Measurements from ENCODE around the gene SYT6. TPM values are rescaled to one million over a fixed set of nuclear protein-coding genes. Genes with fewer than 3 reads are reported as not detected.
A peak's percentile ranks its signal among the peaks of the same experiment; 100 is the strongest.

Gene SYT6
- polyA plus RNA-seq, 4 donors = 0.04 to 0.54 (median 0.18) TPM; not detected in 1

DNA sequence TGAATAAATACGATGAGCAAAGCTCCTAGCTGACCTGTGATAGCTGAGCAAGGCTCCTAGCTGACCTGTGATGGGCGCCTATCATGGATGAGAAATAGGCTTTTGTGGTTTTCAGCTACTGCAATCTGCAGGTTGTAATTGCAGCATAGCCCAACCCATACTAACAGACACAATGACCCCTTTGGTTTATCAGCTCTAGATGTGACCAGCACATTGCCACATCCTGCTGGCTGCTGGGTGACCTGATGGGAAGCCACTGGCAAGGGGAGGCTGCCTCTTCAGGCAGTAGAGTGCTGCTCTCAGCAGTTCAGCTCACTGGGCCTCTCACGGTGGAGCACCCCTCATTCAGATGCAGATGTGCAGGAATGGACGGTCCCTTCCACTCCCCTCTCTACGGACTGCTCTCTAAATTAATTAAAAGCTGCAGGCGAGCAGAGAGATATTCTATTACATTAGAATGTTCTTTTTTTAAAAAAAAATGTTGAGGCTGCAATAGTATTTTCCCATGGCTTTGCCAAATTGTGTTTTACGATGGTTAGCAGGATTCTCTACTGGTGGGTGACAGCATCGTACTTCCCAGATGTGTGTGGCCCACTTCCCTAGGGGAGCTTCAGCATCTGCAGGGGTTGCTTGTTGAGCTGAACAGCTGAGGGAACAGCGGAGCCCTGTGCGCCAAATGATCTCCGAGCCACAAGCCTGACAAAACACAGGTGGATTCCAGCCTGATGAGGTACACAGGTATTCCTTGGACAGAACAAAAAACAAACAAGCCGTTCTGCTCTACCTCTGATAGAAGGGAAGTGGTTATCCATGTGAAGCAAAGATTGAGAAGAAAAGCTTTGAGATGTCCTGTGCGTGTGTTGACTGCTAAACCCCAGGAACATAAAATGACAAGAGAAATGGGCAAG, 65.0 kb downstream of the SYT6 start:
- no peak for DNase-seq
- no peak overlapping the region for H3K4me3 ChIP-seq (ENCODE audit: low read depth in 1 of 3, low read length in 3 of 3)
- no peak overlapping the region for H3K27ac ChIP-seq (ENCODE audit: low read depth in 1 of 3, low read length in 2 of 3)
- no peaks in the 10 kb centered on the region for H3K9me3 ChIP-seq (ENCODE audit: control insufficient read depth in 2 of 2, insufficient read depth in 1 of 2, low read depth in 1 of 2, low read length in 1 of 2)
- no peak for FAIRE-seq
- WGBS, 3 donors = 75 to 87% (median 82%) methylated on average over 13 of the region's 13 CpGs
- no peaks in the 10 kb centered on the region for H3K27me3 ChIP-seq (ENCODE audit: control insufficient read depth in 3 of 3, insufficient read depth in 3 of 3, low read length in 3 of 3)
- H3K36me3 ChIP-seq (ENCODE audit: control insufficient read depth in 3 of 3, insufficient read depth in 2 of 3, low read depth in 1 of 3, low read length in 3 of 3) = no peaks in the 10 kb centered on the region
- no peaks in the 10 kb centered on the region for H3K4me1 ChIP-seq (ENCODE audit: control insufficient read depth in 3 of 3, insufficient read depth in 2 of 3, low read depth in 1 of 3, low read length in 2 of 3)

DNA sequence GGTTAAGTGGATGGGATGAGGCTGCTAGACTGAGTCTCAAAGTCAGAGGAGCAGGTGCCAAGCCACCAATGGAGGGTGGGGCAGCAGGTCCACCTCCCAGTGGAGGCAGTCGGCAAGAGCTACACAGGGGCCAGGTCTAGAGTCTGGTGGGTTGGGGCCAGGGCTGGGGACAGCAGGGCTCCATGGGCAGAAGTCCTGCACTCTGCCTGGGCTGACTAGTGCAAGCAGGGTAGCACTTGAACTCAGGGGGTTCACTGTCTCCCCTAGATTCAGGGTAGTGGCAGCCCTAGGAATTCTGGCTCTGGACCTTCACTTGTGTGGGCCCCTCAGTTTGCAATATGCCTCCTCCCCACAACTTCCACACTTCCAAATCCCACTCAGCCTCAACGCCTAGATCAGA, 66.2 kb downstream of the SYT6 start:
- H3K9me3 ChIP-seq (ENCODE audit: control insufficient read depth in 2 of 2, insufficient read depth in 1 of 2, low read depth in 1 of 2, low read length in 1 of 2) = no peaks in the 10 kb centered on the region
- FAIRE-seq (no peak), DNase-seq (no peak)
- WGBS, 3 donors = 65 to 85% (median 80%) methylated on average over 2 of the region's 2 CpGs
- no peaks in the 10 kb centered on the region for H3K36me3 ChIP-seq (ENCODE audit: control insufficient read depth in 3 of 3, insufficient read depth in 2 of 3, low read depth in 1 of 3, low read length in 3 of 3)
- H3K27me3 ChIP-seq (ENCODE audit: control insufficient read depth in 3 of 3, insufficient read depth in 3 of 3, low read length in 3 of 3) = no peaks in the 10 kb centered on the region
- no peaks in the 10 kb centered on the region for H3K4me1 ChIP-seq (ENCODE audit: control insufficient read depth in 3 of 3, insufficient read depth in 2 of 3, low read depth in 1 of 3, low read length in 2 of 3)
- no peak overlapping the region for H3K27ac ChIP-seq (ENCODE audit: low read depth in 1 of 3, low read length in 2 of 3)
- no peak overlapping the region for H3K4me3 ChIP-seq (ENCODE audit: low read depth in 1 of 3, low read length in 3 of 3)

DNA sequence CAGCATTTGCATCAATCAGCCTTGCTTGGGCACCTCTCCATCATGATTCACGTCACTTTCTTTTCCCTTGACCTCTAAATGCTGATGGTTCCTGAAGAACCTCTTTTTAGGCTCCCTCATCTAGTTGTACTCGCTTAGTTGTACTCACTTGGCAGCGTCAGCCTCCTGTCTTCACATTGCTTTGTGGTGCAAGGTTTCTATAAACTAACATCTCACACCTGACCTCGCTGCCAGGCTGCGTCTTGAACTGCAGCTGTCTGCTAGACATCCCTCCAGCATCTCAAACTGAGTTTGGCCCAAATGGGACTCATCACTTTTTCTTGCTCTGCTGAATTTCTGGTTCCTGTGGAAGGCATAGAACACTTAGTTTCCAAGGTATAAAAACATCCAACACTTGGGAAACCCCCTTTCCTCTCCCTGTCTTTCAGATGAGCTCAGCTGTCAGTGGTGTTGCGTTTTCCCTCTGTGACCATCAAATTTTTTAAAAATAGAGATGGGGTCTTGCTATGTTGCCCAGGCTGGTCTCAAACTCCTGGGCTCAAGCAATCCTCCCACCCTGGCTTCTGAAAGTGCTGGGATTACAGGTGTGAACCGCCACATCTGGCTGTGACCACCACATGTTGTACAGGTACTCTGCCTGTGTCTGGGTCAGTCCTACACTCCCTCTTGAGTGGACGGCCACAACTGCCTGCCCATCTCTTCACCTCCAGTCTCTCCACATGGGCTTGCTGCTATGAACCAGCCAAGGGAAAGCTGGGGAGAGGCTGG, 66.9 kb downstream of the SYT6 start:
- H3K27me3 ChIP-seq (ENCODE audit: control insufficient read depth in 3 of 3, insufficient read depth in 3 of 3, low read length in 3 of 3) = no peaks in the 10 kb centered on the region
- H3K27ac ChIP-seq (ENCODE audit: low read depth in 1 of 3, low read length in 2 of 3) = no peak overlapping the region
- 81 to 90% (median 89%) methylated on average over 8 of the region's 8 CpGs for WGBS, 3 donors
- H3K4me1 ChIP-seq (ENCODE audit: control insufficient read depth in 3 of 3, insufficient read depth in 2 of 3, low read depth in 1 of 3, low read length in 2 of 3) = peaks cover 0 to 2% (median 0%) of the 10 kb centered on the region in 3 donors
- H3K9me3 ChIP-seq (ENCODE audit: control insufficient read depth in 2 of 2, insufficient read depth in 1 of 2, low read depth in 1 of 2, low read length in 1 of 2) = no peaks in the 10 kb centered on the region
- H3K36me3 ChIP-seq (ENCODE audit: control insufficient read depth in 3 of 3, insufficient read depth in 2 of 3, low read depth in 1 of 3, low read length in 3 of 3) = no peaks in the 10 kb centered on the region
- no peak overlapping the region for H3K4me3 ChIP-seq (ENCODE audit: low read depth in 1 of 3, low read length in 3 of 3)
- FAIRE-seq (no peak), DNase-seq (no peak)

DNA sequence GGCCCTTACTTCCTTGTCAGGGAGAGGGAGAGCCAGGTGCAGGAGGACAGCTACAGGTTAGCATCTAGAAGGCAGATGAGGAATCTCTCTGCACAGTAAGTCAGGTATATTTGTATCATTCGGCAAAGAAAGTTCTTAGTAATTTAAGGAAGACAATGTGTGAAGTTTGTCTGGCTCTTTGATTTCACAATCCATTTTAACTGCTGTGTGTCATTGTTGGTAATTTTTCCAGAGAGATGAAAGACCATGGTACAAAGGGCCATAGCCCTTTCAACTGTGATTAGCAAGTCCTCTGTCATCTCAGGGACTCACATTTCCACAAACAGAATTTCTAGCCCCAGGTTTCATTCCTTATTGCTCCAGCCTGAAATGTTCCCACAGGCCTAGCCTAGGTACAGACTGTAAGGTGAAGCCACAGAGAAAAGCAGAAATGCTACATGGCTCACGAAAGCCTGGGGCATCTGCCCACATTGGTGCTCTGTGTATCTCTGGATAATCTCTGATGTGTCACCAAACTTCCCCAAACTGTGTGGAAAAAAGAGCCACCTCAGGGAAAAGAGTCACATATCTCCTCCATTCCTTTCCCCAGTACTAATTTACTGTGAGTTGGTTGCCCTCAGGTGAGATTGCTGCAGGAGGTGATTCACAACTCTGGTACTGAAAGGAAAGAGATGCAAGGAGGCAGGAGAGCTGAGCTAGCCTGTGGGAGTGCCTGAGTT, 70.6 kb downstream of the SYT6 start:
- H3K27ac ChIP-seq (ENCODE audit: low read depth in 1 of 3, low read length in 2 of 3) = no peak overlapping the region
- H3K27me3 ChIP-seq (ENCODE audit: control insufficient read depth in 3 of 3, insufficient read depth in 3 of 3, low read length in 3 of 3) = no peaks in the 10 kb centered on the region
- peaks cover 0 to 3% (median 0%) of the 10 kb centered on the region in 3 donors for H3K4me1 ChIP-seq (ENCODE audit: control insufficient read depth in 3 of 3, insufficient read depth in 2 of 3, low read depth in 1 of 3, low read length in 2 of 3)
- no peaks in the 10 kb centered on the region for H3K9me3 ChIP-seq (ENCODE audit: control insufficient read depth in 2 of 2, insufficient read depth in 1 of 2, low read depth in 1 of 2, low read length in 1 of 2)
- no peaks in the 10 kb centered on the region for H3K36me3 ChIP-seq (ENCODE audit: control insufficient read depth in 3 of 3, insufficient read depth in 2 of 3, low read depth in 1 of 3, low read length in 3 of 3)
- DNase-seq = peak in 1 of 2 donors; percentile 33
- no peak for FAIRE-seq
- WGBS, 3 donors = 69 to 75% (median 73%) methylated on average over 2 of the region's 2 CpGs
- no peak overlapping the region for H3K4me3 ChIP-seq (ENCODE audit: low read depth in 1 of 3, low read length in 3 of 3)

DNA sequence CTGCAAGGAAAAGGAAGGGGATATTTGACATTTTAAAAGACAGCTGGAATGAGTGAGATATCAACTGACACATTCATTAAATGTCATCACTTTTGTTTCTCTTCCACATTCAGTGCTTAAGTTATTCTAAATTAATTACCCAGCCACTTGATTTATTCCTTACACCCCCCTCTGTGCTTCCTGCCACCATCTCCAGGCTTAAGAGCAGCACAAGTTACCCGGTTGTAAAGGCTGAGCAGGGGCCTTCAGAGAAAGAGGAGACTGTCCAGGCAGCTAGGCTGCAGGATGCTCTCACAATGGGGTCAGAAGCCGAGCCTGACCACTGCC, 71.4 kb downstream of the SYT6 start:
- 61 to 81% (median 64%) methylated on average over 2 of the region's 2 CpGs for WGBS, 3 donors
- Histone ChIP-seq H3K4me1 (ENCODE audit: control insufficient read depth in 3 of 3, insufficient read depth in 2 of 3, low read depth in 1 of 3, low read length in 2 of 3) (peaks cover 0 to 3% (median 0%) of the 10 kb centered on the region in 3 donors), H3K9me3 (ENCODE audit: control insufficient read depth in 2 of 2, insufficient read depth in 1 of 2, low read depth in 1 of 2, low read length in 1 of 2) (no peaks in the 10 kb centered on the region), H3K27ac (ENCODE audit: low read depth in 1 of 3, low read length in 2 of 3) (no peak overlapping the region), H3K36me3 (ENCODE audit: control insufficient read depth in 3 of 3, insufficient read depth in 2 of 3, low read depth in 1 of 3, low read length in 3 of 3) (no peaks in the 10 kb centered on the region), H3K4me3 (ENCODE audit: low read depth in 1 of 3, low read length in 3 of 3) (no peak overlapping the region), H3K27me3 (ENCODE audit: control insufficient read depth in 3 of 3, insufficient read depth in 3 of 3, low read length in 3 of 3) (no peaks in the 10 kb centered on the region)
- DNase-seq (no peak), FAIRE-seq (no peak)

DNA sequence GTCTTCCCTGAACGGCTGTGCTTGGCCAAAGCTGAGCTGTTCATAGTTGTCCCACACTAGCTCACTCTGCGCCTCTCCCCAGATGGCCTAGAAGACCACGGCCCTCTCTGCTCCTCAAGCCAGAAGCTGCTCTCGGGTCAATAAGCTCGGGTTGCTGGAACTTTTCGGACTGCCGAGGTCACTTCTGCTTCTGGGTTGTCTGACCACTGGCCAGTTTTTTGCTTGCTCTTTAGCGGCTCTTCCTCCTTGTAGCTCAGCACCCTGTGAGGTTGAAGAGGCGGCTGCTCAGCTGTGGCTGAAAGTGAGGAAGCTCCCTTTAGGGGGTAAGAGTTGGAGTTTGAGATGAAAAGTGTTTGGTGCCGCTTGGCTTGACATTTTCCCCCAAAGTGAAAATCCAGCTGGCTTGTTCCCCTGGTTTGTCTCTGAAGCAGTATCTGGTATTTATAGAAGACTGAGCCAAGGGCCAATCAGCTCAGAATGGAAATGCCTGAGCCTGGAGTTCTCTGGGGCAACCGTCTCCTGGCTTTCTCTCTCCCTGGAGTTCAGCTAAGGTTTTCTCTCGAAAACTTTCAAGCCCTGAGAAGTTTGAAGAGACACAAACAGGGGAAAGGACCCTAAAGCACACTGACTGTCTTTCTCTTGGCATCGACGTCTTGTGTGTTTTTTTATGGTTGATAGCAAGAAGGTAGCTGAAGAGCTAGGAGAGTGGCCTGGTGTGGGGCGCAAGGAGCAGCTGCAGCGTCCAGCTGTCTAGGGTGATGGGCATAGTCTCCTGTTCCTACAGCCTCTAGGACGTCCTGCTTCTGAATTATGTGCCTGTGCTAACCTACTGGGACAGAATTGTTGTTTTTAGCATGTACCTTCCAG, 72.0 kb downstream of the SYT6 start:
- WGBS, 3 donors = 62 to 83% (median 76%) methylated on average over 17 of the region's 17 CpGs
- Histone ChIP-seq H3K27ac (ENCODE audit: low read depth in 1 of 3, low read length in 2 of 3) (no peak overlapping the region), H3K9me3 (ENCODE audit: control insufficient read depth in 2 of 2, insufficient read depth in 1 of 2, low read depth in 1 of 2, low read length in 1 of 2) (no peaks in the 10 kb centered on the region), H3K36me3 (ENCODE audit: control insufficient read depth in 3 of 3, insufficient read depth in 2 of 3, low read depth in 1 of 3, low read length in 3 of 3) (no peaks in the 10 kb centered on the region), H3K4me1 (ENCODE audit: control insufficient read depth in 3 of 3, insufficient read depth in 2 of 3, low read depth in 1 of 3, low read length in 2 of 3) (peaks cover 0 to 3% (median 0%) of the 10 kb centered on the region in 3 donors), H3K4me3 (ENCODE audit: low read depth in 1 of 3, low read length in 3 of 3) (no peak overlapping the region), H3K27me3 (ENCODE audit: control insufficient read depth in 3 of 3, insufficient read depth in 3 of 3, low read length in 3 of 3) (no peaks in the 10 kb centered on the region)
- DNase-seq = no peak
- FAIRE-seq = no peak

DNA sequence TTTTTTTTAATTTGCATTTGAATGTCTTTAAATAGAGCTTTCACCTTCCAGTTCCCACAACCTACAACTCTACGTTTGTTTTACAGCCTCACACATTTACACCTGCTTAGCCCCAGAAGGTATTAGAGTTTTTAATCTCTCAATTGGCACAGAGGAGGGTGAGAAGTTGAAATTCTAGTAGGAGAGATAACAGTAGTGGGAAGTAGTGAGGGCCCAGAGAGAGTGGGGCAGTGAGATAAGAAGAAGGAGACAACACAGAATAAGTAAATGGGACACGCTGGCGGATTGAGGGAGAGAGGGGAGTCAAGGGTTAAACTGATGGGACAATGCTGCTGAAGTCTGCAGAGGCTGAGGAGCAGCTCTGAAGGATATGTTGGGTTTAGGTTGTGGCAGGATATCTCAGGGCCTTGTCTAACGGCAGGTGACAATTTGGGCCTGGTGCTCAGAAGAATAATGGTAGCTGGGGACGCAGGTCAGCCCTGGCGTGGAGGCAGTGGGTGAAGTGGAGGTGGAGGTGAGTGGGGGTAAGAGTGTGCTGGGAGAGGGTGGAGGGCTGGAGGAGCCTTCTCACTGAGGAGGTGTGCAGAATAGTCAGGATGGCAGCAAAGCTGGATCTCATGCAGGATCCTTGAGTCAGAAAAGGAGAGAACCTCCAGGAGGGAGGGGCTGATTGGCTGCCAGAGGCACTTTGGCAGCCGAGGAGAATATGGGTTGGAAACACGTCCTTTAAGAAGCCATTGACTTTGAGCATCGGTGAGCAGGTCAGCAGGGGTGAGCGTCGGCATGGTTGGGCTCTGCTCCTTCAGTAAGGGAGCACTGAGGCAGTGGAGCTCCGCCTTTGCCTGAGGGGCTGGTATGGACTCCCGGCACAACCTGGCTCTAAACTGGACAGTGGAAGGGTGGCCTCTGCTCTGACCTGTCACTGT, 72.9 kb downstream of the SYT6 start:
- Histone ChIP-seq H3K4me1 (ENCODE audit: control insufficient read depth in 3 of 3, insufficient read depth in 2 of 3, low read depth in 1 of 3, low read length in 2 of 3) (peaks cover 0 to 3% (median 0%) of the 10 kb centered on the region in 3 donors), H3K27ac (ENCODE audit: low read depth in 1 of 3, low read length in 2 of 3) (no peak overlapping the region), H3K9me3 (ENCODE audit: control insufficient read depth in 2 of 2, insufficient read depth in 1 of 2, low read depth in 1 of 2, low read length in 1 of 2) (no peaks in the 10 kb centered on the region), H3K27me3 (ENCODE audit: control insufficient read depth in 3 of 3, insufficient read depth in 3 of 3, low read length in 3 of 3) (no peaks in the 10 kb centered on the region), H3K4me3 (ENCODE audit: low read depth in 1 of 3, low read length in 3 of 3) (no peak overlapping the region), H3K36me3 (ENCODE audit: control insufficient read depth in 3 of 3, insufficient read depth in 2 of 3, low read depth in 1 of 3, low read length in 3 of 3) (no peaks in the 10 kb centered on the region)
- FAIRE-seq (no peak), DNase-seq (no peak)
- 78 to 82% (median 80%) methylated on average over 13 of the region's 13 CpGs for WGBS, 3 donors
